A673 (cell line): ENCODE data around the gene CKB.

Experiments used
- CTCF ChIP-seq: fragments of 300-800, 200-600 bp; sonication (generic); conservative IDR thresholded peaks from 2 replicates; pipeline ENCODE4 v1.5.1; 2017; ENCODE audit warnings: low read depth, mild to moderate bottlenecking, antibody characterized with exemption, low read length, moderate library complexity, mixed read lengths
- EZH2 ChIP-seq: fragments of 200-600 bp; sonication (generic); IDR thresholded peaks from 2 replicates; pipeline ENCODE4 v1.6.1; 2017; ENCODE audit warnings: borderline replicate concordance, low read depth, mild to moderate bottlenecking, mixed read lengths, antibody characterized with exemption, low read length; ENCODE audit not compliant: poor library complexity, severe bottlenecking

GRCh38 chr14:103500148-103500990 is 22.3 kb downstream of the CKB start:
- TF ChIP-seq CTCF (peak; percentile 98), EZH2 (no peak)
